ENCODE data around the gene MAP2K5. TPM values are rescaled to one million over a fixed set of nuclear protein-coding genes. Genes with fewer than 3 reads are reported as not detected.

Gene MAP2K5
- 10 to 100 TPM; 17.0 to 20.8 TPM for total RNA-seq

DNA sequence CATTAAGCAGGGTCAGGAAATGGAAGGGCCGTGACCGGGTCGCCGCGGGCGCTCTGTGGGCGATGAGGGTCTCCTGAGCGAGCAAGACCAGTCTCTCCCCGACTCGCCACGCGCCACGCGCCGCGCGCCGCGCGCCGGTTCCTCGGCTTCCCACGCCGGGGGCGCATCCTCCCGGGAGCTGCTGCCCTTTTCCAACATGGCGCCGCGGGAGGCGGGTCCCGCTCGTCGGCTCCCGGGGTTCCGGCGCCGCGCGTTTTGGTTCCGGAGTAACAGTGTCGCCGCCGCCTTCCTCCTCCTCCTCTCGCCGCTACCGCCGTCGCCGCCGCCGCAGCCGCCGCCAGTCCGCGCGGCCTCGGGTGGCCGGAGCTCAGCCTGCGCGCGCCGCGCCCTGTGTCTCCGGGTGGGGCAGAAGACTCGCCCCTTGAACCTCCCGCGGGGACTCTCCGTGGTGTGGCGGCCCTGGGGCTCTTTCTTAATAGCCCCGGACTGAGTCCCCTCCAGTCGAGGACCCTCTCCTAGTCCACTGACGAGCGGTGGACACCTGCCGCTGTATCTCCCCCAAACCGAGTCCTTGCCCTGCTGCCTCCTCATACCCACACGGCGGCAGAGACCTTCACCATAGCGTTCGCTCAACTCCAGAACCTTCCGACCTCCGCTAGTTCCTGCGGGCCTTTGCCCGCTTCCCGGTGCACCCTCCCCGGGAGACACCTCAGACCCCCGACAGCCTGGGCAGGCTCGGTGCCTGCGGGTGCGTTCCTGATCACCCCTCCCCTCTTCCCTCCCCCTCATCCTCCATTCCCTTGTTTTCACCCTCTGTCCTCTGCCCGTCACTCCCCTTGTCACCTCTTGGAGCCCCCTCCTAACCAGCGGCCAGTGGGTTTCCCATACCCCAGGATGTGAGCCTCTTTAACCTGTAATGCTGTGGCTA lies at the start of gene MAP2K5:
Gene MAP2K5, plus strand, starts transcription at position 284 of the 928 bp plus-strand sequence. Its CDS starts 633 bp downstream, at position 917.
- Mint-ChIP-seq H3K4me3 (peak within 1 kb of the TSS; percentile 92), H3K27me3 (no peaks in the 10 kb centered on the region), H3K9me3 (no peaks in the 10 kb centered on the region), H3K4me1 (peaks cover 57% of the 10 kb centered on the region), H3K27ac (peak within 1 kb of the TSS; percentile 94), H3K36me3 (peaks cover 8% of the 10 kb centered on the region)
- DNase-seq, result peak; percentile 84

DNA sequence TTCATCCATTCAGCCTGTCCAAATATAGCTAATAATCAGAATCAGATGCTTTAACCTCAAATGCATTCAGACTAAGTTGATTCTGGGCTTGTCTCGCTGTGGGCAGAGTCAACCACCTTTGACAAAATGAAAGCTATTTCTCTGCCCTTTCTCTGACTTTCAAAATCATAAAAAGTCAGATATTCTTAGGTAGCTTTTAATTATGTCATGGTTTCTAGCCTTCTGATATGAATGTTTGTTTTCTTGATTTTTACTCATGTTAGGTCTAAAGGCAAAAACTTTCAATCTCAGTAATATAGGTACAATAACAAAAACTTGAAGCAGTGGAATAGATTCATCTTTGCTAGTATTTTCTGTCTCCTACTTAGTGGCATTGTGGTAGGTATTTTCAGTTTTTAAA lies 46.9 kb upstream of the MAP2K5 start:
- no peaks in the 10 kb centered on the region for H3K27me3 Mint-ChIP-seq
- H3K36me3 Mint-ChIP-seq, result peaks cover 11% of the 10 kb centered on the region
- no peak overlapping the region for H3K27ac Mint-ChIP-seq

DNA sequence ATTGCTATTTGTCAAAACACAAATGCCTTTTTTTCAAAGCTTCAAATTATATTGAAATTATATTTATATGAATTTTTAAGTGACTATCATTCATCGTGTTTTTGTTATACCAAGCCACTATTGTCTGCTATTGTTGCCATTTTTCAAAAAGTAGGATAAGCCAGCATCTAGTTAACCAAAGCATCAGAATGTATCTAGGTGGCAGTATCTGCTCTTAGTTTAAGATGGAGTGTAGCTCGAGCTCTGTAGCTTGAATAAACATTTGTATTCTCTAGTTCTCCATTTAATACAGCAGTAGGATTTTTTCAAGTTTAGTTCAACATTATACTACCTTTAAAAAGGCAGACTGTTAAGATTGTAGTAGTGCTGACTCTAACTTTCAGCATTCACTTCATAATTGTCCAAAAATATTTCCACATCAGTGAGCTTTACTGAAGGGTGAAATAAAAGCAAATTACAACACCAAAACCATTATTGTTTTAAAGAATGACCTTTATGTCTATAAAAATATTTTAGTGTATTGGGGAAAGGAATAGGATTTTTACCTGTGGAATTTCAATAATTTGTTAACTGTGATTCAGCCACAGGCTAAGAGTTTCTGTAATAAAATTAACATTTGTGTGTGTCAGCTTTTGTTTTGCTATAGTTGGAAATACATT lies 41.2 kb upstream of the MAP2K5 start:
- H3K36me3 Mint-ChIP-seq, result peaks cover 3% of the 10 kb centered on the region
- H3K27me3 Mint-ChIP-seq, result no peaks in the 10 kb centered on the region
- H3K4me1 Mint-ChIP-seq, result peaks cover 5% of the 10 kb centered on the region
- H3K4me3 Mint-ChIP-seq, result no peak overlapping the region
- no peak overlapping the region for H3K27ac Mint-ChIP-seq
- no peaks in the 10 kb centered on the region for H3K9me3 Mint-ChIP-seq
- no peak for DNase-seq

More for the DNA sequence above, 46.9 kb upstream of the MAP2K5 start:
- Mint-ChIP-seq H3K9me3 (no peaks in the 10 kb centered on the region), H3K4me3 (no peak overlapping the region), H3K4me1 (peaks cover 5% of the 10 kb centered on the region)
- DNase-seq, result no peak

DNA sequence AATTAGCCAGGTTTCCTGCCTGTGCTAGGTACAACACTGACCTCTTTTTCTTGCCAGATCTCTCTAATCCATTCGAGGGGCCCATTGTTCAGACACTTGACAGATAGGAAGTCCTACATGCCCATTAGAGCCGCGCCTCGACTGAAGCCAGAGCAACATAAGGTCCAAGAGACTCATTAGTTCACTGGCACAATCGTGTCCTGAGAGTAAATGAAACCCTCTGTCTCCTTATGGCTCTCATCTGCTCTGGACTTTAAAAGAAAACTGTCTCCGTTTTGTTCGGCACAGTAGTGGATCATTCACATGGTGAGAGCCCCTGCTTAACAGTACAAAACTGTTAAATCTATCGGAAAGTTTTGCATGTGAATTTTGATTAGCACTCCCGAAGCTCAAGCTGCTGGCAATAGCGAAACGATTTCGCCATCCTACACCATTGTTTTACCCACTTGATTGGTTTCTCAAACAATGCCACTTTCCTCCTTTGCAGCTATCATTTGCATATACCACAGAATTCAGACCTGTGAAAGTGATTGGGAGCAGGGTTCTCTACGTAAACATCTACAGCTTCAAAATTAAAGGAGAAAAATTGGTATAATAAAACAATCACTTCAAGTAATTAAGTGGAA lies 40.6 kb upstream of the MAP2K5 start:
- Mint-ChIP-seq H3K36me3 (peaks cover 3% of the 10 kb centered on the region), H3K27ac (no peak overlapping the region)

DNA sequence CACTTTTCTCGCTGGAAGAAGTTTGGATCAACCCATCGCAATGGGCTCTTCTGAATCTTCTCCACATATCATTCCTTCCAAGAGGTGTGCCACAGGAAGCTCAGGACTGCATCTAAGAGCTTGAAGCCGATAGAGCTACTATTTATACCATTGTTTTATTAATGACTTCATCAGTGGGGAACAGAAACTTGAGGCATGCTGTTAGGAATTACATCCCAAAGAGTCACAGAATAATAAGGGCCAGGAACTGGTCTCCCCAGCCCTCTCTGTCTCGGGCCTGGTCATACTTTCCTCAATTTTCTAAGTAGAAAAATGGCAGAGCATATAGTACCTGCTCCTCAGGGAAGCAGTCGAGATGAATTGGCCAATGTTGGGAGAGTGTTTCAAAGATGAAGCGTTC lies 38.4 kb upstream of the MAP2K5 start:
- DNase-seq, result no peak
- Mint-ChIP-seq H3K36me3 (peaks cover 3% of the 10 kb centered on the region), H3K9me3 (no peaks in the 10 kb centered on the region), H3K27me3 (no peaks in the 10 kb centered on the region), H3K4me1 (peaks cover 3% of the 10 kb centered on the region), H3K4me3 (no peak overlapping the region), H3K27ac (no peak overlapping the region)

More for the DNA sequence above, 40.6 kb upstream of the MAP2K5 start:
- Mint-ChIP-seq H3K9me3 (no peaks in the 10 kb centered on the region), H3K4me1 (peaks cover 3% of the 10 kb centered on the region), H3K4me3 (no peak overlapping the region), H3K27me3 (no peaks in the 10 kb centered on the region)
- DNase-seq, result no peak

DNA sequence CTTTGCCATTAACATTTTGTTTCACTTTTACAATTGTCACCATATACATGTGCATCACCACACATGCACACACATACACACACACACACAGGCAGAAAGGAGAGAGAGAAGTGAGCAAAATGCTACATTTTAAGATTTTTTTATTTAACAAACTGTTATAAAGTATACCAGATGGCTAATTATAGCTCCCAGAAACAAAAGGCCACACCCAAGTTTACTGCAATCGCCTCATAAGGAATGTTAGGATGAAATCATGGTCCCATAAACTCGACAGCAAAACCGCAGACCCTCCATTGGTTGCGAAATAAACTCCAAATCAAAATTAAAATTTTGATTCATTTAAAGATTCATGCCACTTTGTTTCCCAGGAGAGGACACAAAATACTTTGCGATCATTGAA lies 37.7 kb upstream of the MAP2K5 start:
- H3K9me3 Mint-ChIP-seq, result no peaks in the 10 kb centered on the region
- H3K36me3 Mint-ChIP-seq, result peaks cover 4% of the 10 kb centered on the region
- no peak overlapping the region for H3K4me3 Mint-ChIP-seq
- DNase-seq, result no peak
- no peaks in the 10 kb centered on the region for H3K27me3 Mint-ChIP-seq
- peaks cover 3% of the 10 kb centered on the region for H3K4me1 Mint-ChIP-seq
- H3K27ac Mint-ChIP-seq, result no peak overlapping the region

DNA sequence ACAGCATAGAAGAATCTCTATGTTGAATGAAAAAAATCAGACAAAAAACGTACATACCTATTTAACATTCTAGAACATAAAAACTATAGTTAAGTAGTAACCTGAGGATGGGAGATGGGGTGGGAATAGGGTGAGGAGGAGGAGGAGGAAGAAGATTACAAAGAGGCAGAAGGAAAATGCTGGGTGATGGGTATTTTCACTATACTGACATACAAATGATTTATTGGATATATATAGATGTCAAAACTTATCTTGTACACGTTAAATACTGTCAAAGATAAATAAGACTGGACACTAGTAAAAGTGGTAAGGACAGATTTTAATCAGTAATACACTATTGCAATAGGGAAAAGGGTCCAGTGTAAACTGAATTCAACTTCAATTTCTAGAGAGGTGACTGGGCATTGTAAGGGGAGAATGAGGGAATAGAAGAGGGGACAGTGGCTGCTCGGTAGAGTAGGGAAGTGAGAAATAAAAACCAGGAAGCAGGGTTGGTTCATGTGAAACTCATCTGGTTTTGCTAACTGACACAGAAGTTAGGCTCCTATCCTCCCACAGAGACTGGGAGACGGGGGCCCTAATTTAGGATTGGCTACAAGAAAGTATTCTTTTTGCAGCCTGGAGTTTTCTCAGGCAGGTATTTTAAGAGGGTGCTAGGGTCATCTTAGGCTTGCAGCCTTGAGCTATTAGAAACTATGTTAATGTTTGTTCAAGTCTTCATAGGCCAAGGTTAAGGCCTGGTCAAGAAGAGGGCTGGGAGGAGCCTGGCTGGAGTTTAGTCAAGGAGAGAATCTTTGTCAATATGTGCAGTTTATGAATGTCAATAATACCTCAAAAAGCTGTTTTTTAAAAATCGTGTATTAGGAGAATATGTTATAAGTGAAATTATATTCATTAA lies 36.6 kb upstream of the MAP2K5 start:
- H3K27me3 Mint-ChIP-seq, result no peaks in the 10 kb centered on the region
- no peak overlapping the region for H3K27ac Mint-ChIP-seq
- peaks cover 3% of the 10 kb centered on the region for H3K4me1 Mint-ChIP-seq

DNA sequence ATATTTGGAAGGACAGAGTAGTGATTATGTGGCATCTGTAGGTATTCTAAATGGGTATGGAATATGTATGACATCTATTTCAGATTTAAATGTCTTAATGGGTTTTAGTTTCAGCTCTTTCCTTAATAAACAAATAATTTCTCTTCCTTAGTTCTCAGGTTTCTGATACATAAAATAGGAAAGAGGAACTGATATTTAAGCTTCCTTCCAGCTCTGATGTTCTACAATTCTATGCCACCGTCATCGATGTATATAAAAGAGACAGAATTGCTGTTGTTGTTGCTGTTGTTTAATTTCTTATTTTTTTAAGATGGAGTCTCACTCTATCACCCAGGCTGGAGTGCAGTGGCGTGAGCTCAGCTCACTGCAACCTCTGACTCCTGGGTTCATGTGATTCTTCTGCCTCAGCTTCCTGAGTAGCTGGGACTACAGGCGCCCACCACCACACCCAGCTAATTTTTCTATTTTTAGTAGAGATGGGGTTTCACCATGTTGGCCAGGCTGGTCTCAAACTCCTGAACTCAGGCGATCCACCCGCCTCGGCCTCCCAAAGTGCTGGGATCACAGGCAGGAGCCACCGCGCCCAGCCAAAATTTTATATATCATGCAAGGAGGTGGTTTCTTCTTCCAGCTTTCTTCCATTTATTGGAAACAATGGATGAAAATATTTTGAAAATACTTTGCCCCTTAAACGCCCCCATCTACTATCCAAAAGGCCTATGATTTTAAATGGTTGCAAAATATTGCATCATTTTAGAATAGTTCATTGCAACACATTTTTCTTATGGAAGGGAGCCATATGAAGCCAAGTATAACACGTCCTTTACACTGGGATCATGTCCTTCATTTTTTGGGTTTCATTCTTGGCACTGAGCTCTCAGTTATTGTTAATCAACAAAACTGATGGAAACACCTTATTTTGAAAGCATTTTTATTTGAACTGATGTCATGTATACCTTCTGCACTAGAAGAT lies 35.4 kb upstream of the MAP2K5 start:
- no peak overlapping the region for H3K4me3 Mint-ChIP-seq
- H3K27me3 Mint-ChIP-seq, result no peaks in the 10 kb centered on the region

More for the DNA sequence above, 36.6 kb upstream of the MAP2K5 start:
- no peaks in the 10 kb centered on the region for H3K9me3 Mint-ChIP-seq
- DNase-seq, result no peak
- H3K4me3 Mint-ChIP-seq, result no peak overlapping the region
- peaks cover 4% of the 10 kb centered on the region for H3K36me3 Mint-ChIP-seq

DNA sequence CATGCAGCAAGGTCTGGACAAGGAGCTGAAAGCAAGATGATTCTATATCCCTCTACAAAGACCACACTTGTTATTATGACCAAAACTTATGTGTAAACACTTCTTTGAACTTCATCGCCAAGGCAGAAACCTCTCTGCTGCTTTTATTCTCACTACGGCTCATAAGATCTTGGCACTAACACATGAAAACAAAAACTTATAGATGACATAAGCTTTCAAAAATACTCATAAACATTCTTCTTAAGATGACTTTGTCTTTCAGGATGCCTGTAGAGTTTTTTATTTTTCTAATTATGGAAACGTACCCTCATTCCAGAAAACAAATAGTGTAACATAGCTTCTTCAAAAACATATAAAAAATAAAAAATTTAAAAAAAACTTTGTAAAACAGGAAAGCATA lies 34.1 kb upstream of the MAP2K5 start:
- H3K9me3 Mint-ChIP-seq, result no peaks in the 10 kb centered on the region
- H3K4me1 Mint-ChIP-seq, result peaks cover 10% of the 10 kb centered on the region
- H3K36me3 Mint-ChIP-seq, result peaks cover 13% of the 10 kb centered on the region
- DNase-seq, result no peak
- H3K27me3 Mint-ChIP-seq, result no peaks in the 10 kb centered on the region
- no peak overlapping the region for H3K4me3 Mint-ChIP-seq
- no peak overlapping the region for H3K27ac Mint-ChIP-seq

More for the DNA sequence above, 35.4 kb upstream of the MAP2K5 start:
- Mint-ChIP-seq H3K36me3 (peaks cover 8% of the 10 kb centered on the region), H3K4me1 (peaks cover 8% of the 10 kb centered on the region), H3K9me3 (no peaks in the 10 kb centered on the region), H3K27ac (no peak overlapping the region)
- no peak for DNase-seq

DNA sequence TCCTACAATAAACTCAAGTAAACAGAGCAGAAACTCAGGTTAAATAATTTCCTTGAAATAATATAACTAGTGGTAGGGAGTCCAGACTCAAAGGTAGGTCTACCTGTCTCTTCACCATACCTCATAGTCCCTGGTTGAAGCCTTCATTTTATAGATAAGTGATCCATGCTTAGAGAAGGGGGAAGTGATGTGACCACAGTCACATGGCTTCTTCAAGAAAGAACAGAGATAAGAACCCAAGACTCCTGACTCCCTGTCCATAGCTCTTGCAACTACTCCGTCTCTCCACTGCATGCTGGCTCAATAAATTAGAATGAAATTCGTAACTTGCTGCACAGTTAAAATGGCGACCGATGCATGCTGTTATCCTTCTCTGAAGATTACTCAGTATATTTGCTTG lies 32.6 kb upstream of the MAP2K5 start:
- Mint-ChIP-seq H3K27me3 (no peaks in the 10 kb centered on the region), H3K9me3 (no peaks in the 10 kb centered on the region), H3K36me3 (peaks cover 13% of the 10 kb centered on the region), H3K4me1 (peaks cover 10% of the 10 kb centered on the region), H3K4me3 (no peak overlapping the region), H3K27ac (no peak overlapping the region)
- DNase-seq, result no peak

DNA sequence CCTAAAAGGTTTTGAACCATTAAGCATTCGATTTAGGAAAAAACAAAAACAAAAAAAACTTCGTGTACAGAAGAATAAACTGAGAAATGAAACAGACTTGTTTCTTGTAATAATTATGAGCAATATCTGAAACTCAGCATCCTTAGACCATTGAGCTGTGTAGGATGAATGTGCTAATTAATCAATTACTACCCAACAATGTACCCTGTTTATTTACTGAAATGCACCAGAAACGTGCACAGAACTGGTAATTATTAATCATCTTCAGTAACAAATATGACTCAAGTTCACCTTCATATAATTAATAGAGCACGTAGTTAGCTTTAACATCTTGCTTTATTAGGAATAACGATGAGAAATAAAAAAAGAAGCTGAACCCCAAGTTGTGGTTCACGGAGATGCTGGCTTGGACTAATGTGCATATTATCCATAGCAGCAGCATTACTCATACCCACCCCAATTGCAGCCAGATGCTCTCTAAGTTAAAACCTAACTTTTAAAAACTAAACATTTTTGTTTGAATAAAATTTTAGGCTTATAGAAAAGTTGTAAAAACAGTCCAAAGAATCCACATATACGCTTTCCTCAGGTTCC lies 31.8 kb upstream of the MAP2K5 start:
- Mint-ChIP-seq H3K4me3 (no peak overlapping the region), H3K9me3 (no peaks in the 10 kb centered on the region), H3K4me1 (peaks cover 10% of the 10 kb centered on the region), H3K27ac (no peak overlapping the region), H3K36me3 (peaks cover 13% of the 10 kb centered on the region), H3K27me3 (no peaks in the 10 kb centered on the region)
- DNase-seq, result no peak

DNA sequence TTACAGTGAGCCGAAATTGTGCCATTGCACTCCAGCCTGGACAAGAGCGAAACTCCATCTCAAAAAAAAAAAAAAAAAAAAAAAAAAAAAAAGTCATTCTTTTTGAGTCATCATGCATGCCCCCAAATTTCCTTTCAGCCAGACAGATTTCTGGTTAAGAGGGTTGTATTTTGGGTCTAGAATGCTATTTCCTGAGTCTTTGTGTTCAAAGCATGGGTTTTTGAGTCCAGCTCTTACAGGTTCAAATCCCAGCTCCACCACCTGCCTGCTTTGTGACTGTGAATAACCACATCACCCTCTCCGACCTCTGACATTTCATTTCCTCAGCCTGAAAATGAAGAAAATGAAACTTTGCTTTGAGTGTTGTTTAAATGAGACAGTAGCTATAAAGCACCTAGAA lies 30.9 kb upstream of the MAP2K5 start:
- Mint-ChIP-seq H3K4me1 (peaks cover 7% of the 10 kb centered on the region), H3K36me3 (peaks cover 13% of the 10 kb centered on the region), H3K9me3 (no peaks in the 10 kb centered on the region), H3K4me3 (no peak overlapping the region), H3K27me3 (no peaks in the 10 kb centered on the region), H3K27ac (no peak overlapping the region)
- DNase-seq, result peak; percentile 6

DNA sequence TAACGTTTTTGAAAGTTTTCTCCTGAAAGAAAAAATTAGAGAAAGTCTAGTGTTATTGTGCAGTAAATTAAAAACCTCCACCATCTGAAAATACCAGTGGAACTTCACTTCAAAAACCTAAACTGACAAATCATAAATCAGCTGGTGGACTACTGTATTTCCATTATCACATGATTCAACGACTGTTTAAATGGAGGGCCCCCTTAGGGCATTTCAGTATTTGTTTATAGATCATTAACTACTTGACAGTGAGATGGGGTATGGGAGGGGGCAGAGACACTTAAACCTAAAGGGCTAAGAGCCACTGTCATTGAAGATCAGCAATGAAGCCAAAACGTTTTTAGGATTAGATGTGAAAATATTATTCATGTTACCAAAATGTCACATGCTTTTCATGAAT lies 30.4 kb upstream of the MAP2K5 start:
- peaks cover 16% of the 10 kb centered on the region for H3K36me3 Mint-ChIP-seq
- DNase-seq, result no peak
- no peaks in the 10 kb centered on the region for H3K9me3 Mint-ChIP-seq

More for the DNA sequence above, 30.4 kb upstream of the MAP2K5 start:
- Mint-ChIP-seq H3K4me3 (no peak overlapping the region), H3K4me1 (peaks cover 7% of the 10 kb centered on the region), H3K27me3 (no peaks in the 10 kb centered on the region), H3K27ac (no peak overlapping the region)

Data from activated naive CD8-positive, alpha-beta T cell treated with anti-CD3 and anti-CD28 coated beads for 36 hours (primary cell).